H9 (cell line): Measurements from ENCODE around the gene SYTL5. TPM values are rescaled to one million over a fixed set of nuclear protein-coding genes. Genes with fewer than 3 reads are reported as not detected.

Experiments used
- DNase-seq: peaks from one replicate; pipeline ENCODE4 v3.0.0-alpha.2; 2017
- H2AFZ ChIP-seq: one replicate; pipeline ENCODE4 v1.6.1; 2013; ENCODE audit warnings: mild to moderate bottlenecking, low read length, control low read depth, moderate library complexity
- H2AK5ac ChIP-seq: 2 replicates; pipeline ENCODE4 v1.6.1; 2013; ENCODE audit warnings: low read length, control low read depth, mixed read lengths; ENCODE audit not compliant: insufficient read length
- H2BK120ac ChIP-seq: one replicate; pipeline ENCODE4 v1.6.1; 2013; ENCODE audit warnings: low read depth, mild to moderate bottlenecking, low read length, control low read depth, inconsistent platforms; ENCODE audit not compliant: poor library complexity, severe bottlenecking
- H2BK12ac ChIP-seq: 2 replicates; pipeline ENCODE4 v1.6.1; 2013; ENCODE audit warnings: low read length, control low read depth, mixed read lengths, low read depth; ENCODE audit not compliant: insufficient read length
- H2BK15ac ChIP-seq: 2 replicates; pipeline ENCODE4 v1.6.1; 2013; ENCODE audit warnings: low read depth, low read length, control low read depth
- H2BK20ac ChIP-seq: one replicate; pipeline ENCODE4 v1.6.1; 2013; ENCODE audit warnings: low read depth, mild to moderate bottlenecking, low read length, control low read depth, inconsistent platforms; ENCODE audit not compliant: poor library complexity, severe bottlenecking
- H2BK5ac ChIP-seq: 2 replicates; pipeline ENCODE4 v1.6.1; 2013; ENCODE audit warnings: low read length, control low read depth, mixed read lengths; ENCODE audit not compliant: insufficient read length
- H3K14ac ChIP-seq: 2 replicates; pipeline ENCODE4 v1.6.1; 2013; ENCODE audit warnings: low read length, control low read depth; ENCODE audit not compliant: insufficient read depth
- H3K18ac ChIP-seq: 2 replicates; pipeline ENCODE4 v1.6.1; 2013; ENCODE audit warnings: low read depth, mild to moderate bottlenecking, mixed read lengths, low read length, control low read depth; ENCODE audit not compliant: insufficient read length
- H3K23ac ChIP-seq: 2 replicates; pipeline ENCODE4 v1.6.1; 2013; ENCODE audit warnings: low read length, control low read depth, mixed read lengths, low read depth; ENCODE audit not compliant: insufficient read length
- H3K23me2 ChIP-seq: 2 replicates; pipeline ENCODE4 v1.6.1; 2013; ENCODE audit warnings: low read depth, mild to moderate bottlenecking, mixed read lengths, low read length, control low read depth; ENCODE audit not compliant: insufficient read length, poor library complexity, severe bottlenecking
- H3K27ac ChIP-seq: 2 replicates; pipeline ENCODE4 v1.5.1; 2013; ENCODE audit warnings: low read length, control low read depth, mixed read lengths, low read depth; ENCODE audit not compliant: insufficient read length
- H3K27me3 ChIP-seq: 2 replicates; pipeline ENCODE4 v1.6.1; 2013; ENCODE audit warnings: low read length, control low read depth, inconsistent platforms; ENCODE audit not compliant: insufficient read depth
- H3K4ac ChIP-seq: 2 replicates; pipeline ENCODE4 v1.6.1; 2013; ENCODE audit warnings: low read depth, mild to moderate bottlenecking, control low read depth, inconsistent platforms, low read length, moderate library complexity
- H3K4me1 ChIP-seq: 2 replicates; pipeline ENCODE4 v1.6.1; 2013; ENCODE audit warnings: low read length, control low read depth, inconsistent platforms; ENCODE audit not compliant: insufficient read depth
- H3K4me2 ChIP-seq: 2 replicates; pipeline ENCODE4 v1.6.1; 2013; ENCODE audit warnings: low read length, control low read depth, mixed read lengths; ENCODE audit not compliant: insufficient read length, insufficient read depth
- H3K56ac ChIP-seq: 2 replicates; pipeline ENCODE4 v1.6.1; 2013; ENCODE audit warnings: low read depth, mild to moderate bottlenecking, mixed read lengths, low read length, control low read depth; ENCODE audit not compliant: insufficient read length
- H3K79me1 ChIP-seq: 2 replicates; pipeline ENCODE4 v1.6.1; 2013; ENCODE audit warnings: low read depth, mild to moderate bottlenecking, moderate library complexity, low read length, control low read depth, inconsistent platforms; ENCODE audit not compliant: insufficient read depth, poor library complexity, severe bottlenecking
- H3K79me2 ChIP-seq: 2 replicates; pipeline ENCODE4 v1.6.1; 2013; ENCODE audit warnings: low read length, control low read depth, inconsistent platforms; ENCODE audit not compliant: insufficient read depth
- H3K9ac ChIP-seq: 2 replicates; pipeline ENCODE4 v1.6.1; 2013; ENCODE audit warnings: low read length, control low read depth, mixed read lengths; ENCODE audit not compliant: insufficient read length; ENCODE audit errors: extremely low read depth
- H3K9me3 ChIP-seq: one replicate; pipeline ENCODE4 v1.6.1; 2013; ENCODE audit warnings: low read depth, low read length, inconsistent platforms; ENCODE audit not compliant: control insufficient read depth
- H3T11ph ChIP-seq: one replicate; pipeline ENCODE4 v1.6.1; 2013; ENCODE audit warnings: mild to moderate bottlenecking, low read length, control low read depth, inconsistent platforms
- H4K20me1 ChIP-seq: one replicate; pipeline ENCODE4 v1.6.1; 2013; ENCODE audit not compliant: control insufficient read depth, insufficient read length, insufficient read depth
- H4K5ac ChIP-seq: 2 replicates; pipeline ENCODE4 v1.6.1; 2013; ENCODE audit warnings: low read depth, mild to moderate bottlenecking, mixed read lengths, low read length, control low read depth; ENCODE audit not compliant: insufficient read length
- H4K8ac ChIP-seq: replicated peaks from 2 replicates; pipeline ENCODE4 v1.6.1; 2013; ENCODE audit warnings: low read length, control low read depth, mixed read lengths, low read depth; ENCODE audit not compliant: insufficient read length
- H4K91ac ChIP-seq: 2 replicates; pipeline ENCODE4 v1.6.1; 2013; ENCODE audit warnings: low read depth, mild to moderate bottlenecking, moderate library complexity, mixed read lengths, low read length, control low read depth; ENCODE audit not compliant: insufficient read length
- H3K27ac Mint-ChIP-seq, 3 experiments: 2 replicates in 2 of 3; 3 replicates in 1 of 3; pipeline ENCODE4 v1.8.0; 2020 to 2021; ENCODE audit warnings: mixed read lengths in 3 of 3, mild to moderate bottlenecking in 1 of 3, moderate library complexity in 1 of 3
- H3K27me3 Mint-ChIP-seq: 2 replicates; pipeline ENCODE4 v1.8.0; 2021; ENCODE audit warnings: low read depth, mild to moderate bottlenecking, moderate library complexity, mixed read lengths
- H3K36me3 Mint-ChIP-seq, 3 experiments: 2 replicates in 2 of 3; 3 replicates in 1 of 3; pipeline ENCODE4 v1.8.0; 2020 to 2021; ENCODE audit warnings: low read depth in 3 of 3, mixed read lengths in 3 of 3; ENCODE audit not compliant: insufficient read depth in 1 of 3
- H3K4me1 Mint-ChIP-seq, 2 experiments: 2 replicates each; pipeline ENCODE4 v1.8.0; 2020; ENCODE audit warnings: mixed read lengths in 2 of 2
- H3K4me3 Mint-ChIP-seq, 2 experiments: 2 replicates in 1 of 2; 3 replicates in 1 of 2; pipeline ENCODE4 v1.8.0; 2020 to 2021; ENCODE audit warnings: mild to moderate bottlenecking in 2 of 2, mixed read lengths in 2 of 2, moderate library complexity in 1 of 2
- H3K9me3 Mint-ChIP-seq, 2 experiments: 2 replicates in 1 of 2; 3 replicates in 1 of 2; pipeline ENCODE4 v1.8.0; 2020; ENCODE audit warnings: mild to moderate bottlenecking in 2 of 2, mixed read lengths in 2 of 2, moderate library complexity in 1 of 2
- CTCF ChIP-seq: fragments of 200-600 bp; sonication (generic); conservative IDR thresholded peaks from 3 replicates; pipeline ENCODE4 v1.8.0; 2021; ENCODE audit warnings: antibody characterized with exemption, mild to moderate bottlenecking
- WGBS: extraction: QIAGEN DNeasy Blood & Tissue Kit; methylation state at CpG from one replicate; pipeline ENCODE4 v1.1.7; 2013; ENCODE audit warnings: missing lambda C conversion rate, low lambda C conversion rate, mixed read lengths; ENCODE audit not compliant: insufficient read length; ENCODE audit errors: extremely low coverage; 5-methylcytosine and 5-hydroxymethylcytosine counted together
- total RNA-seq: library from RNA; stranded (reverse); gene quantifications from 2 replicates; pipeline ENCODE4 v1.2.1, GENCODE V29; 2021

The SYTL5 gene
- total RNA-seq, 1 experiment from 2014 or later, result 0.15 TPM

- Mint-ChIP-seq H3K9me3 (peaks cover 63 to 70% of the 10 kb centered on the region in 2 experiments), H3K27me3 (no peaks in the 10 kb centered on the region), H3K4me3 (no peak overlapping the region), H3K4me1 (peaks cover 0 to 3% of the 10 kb centered on the region in 2 experiments; a peak in 3 of 4 replicates), H3K27ac (no peak overlapping the region), H3K36me3 (peaks cover 0 to 3% (median 0%) of the 10 kb centered on the region in 3 experiments; a peak in 1 of 7 replicates)
- Histone ChIP-seq H3K4me2 (no peak overlapping the region), H3K18ac (no peak overlapping the region), H2AK5ac (no peak overlapping the region), H4K8ac (no peak overlapping the region), H3K4me1 (no peaks in the 10 kb centered on the region), H3K14ac (no peak overlapping the region), H2BK12ac (no peak overlapping the region), H4K5ac (no peak overlapping the region), H2BK120ac (no peak overlapping the region), H3K4ac (no peak overlapping the region), H4K20me1 (no peaks in the 10 kb centered on the region), H3K9ac (no peak overlapping the region), H2BK20ac (no peak overlapping the region), H3K27ac (no peak overlapping the region), H2AFZ (no peak overlapping the region), H3T11ph (no peak overlapping the region), H3K79me1 (no peaks in the 10 kb centered on the region), H3K23me2 (no peaks in the 10 kb centered on the region), H2BK5ac (no peak overlapping the region), H3K9me3 (no peaks in the 10 kb centered on the region), H4K91ac (no peak overlapping the region), H3K79me2 (no peaks in the 10 kb centered on the region), H3K56ac (no peak overlapping the region), H3K27me3 (no peaks in the 10 kb centered on the region), H2BK15ac (no peak overlapping the region), H3K23ac (no peak overlapping the region)
- no peak for TF ChIP-seq CTCF
- no CpG with 5 or more reads among the region's 3 CpGs for WGBS
- DNase-seq, result no peak
Observed at GRCh38 chrX:37975421-37975820, 30.9 kb upstream of the SYTL5 start.
